Ishikawa (cell line): Measurements from ENCODE around the gene MAK.

Experiments
- CEBPB ChIP-seq: IDR thresholded peaks from 2 replicates; pipeline ENCODE4 v1.6.1; 2012
- MAX ChIP-seq: IDR thresholded peaks from 2 replicates; pipeline ENCODE4 v1.6.1; 2012
- TAF1 ChIP-seq: IDR thresholded peaks from 2 replicates; pipeline ENCODE4 v1.6.1; 2012; ENCODE audit warnings: low read depth, mild to moderate bottlenecking
- TCF12 ChIP-seq: IDR thresholded peaks from 2 replicates; pipeline ENCODE4 v1.6.1; 2012; ENCODE audit warnings: low read depth
- TEAD4 ChIP-seq: IDR thresholded peaks from 2 replicates; pipeline ENCODE4 v1.6.1; 2012
- YY1 ChIP-seq: IDR thresholded peaks from 2 replicates; pipeline ENCODE4 v1.6.1; 2012; ENCODE audit warnings: low read depth
- ZBTB7A ChIP-seq: IDR thresholded peaks from 2 replicates; pipeline ENCODE4 v1.6.1; 2012; ENCODE audit warnings: low read depth
- TF ChIP-seq, protein P1 (sequence below): IDR thresholded peaks from 2 replicates; pipeline ENCODE4 v1.6.1; 2012; ENCODE audit warnings: low read depth, mild to moderate bottlenecking

GRCh38 chr6:10720265-10720959 lies 117.9 kb downstream of the MAK start:
- no peak for TF ChIP-seq TEAD4
- TF ChIP-seq YY1 = no peak
- TF ChIP-seq CEBPB = no peak
- TF ChIP-seq TAF1 = no peak
- no peak for TF ChIP-seq MAX
- TF ChIP-seq, protein P1, sequence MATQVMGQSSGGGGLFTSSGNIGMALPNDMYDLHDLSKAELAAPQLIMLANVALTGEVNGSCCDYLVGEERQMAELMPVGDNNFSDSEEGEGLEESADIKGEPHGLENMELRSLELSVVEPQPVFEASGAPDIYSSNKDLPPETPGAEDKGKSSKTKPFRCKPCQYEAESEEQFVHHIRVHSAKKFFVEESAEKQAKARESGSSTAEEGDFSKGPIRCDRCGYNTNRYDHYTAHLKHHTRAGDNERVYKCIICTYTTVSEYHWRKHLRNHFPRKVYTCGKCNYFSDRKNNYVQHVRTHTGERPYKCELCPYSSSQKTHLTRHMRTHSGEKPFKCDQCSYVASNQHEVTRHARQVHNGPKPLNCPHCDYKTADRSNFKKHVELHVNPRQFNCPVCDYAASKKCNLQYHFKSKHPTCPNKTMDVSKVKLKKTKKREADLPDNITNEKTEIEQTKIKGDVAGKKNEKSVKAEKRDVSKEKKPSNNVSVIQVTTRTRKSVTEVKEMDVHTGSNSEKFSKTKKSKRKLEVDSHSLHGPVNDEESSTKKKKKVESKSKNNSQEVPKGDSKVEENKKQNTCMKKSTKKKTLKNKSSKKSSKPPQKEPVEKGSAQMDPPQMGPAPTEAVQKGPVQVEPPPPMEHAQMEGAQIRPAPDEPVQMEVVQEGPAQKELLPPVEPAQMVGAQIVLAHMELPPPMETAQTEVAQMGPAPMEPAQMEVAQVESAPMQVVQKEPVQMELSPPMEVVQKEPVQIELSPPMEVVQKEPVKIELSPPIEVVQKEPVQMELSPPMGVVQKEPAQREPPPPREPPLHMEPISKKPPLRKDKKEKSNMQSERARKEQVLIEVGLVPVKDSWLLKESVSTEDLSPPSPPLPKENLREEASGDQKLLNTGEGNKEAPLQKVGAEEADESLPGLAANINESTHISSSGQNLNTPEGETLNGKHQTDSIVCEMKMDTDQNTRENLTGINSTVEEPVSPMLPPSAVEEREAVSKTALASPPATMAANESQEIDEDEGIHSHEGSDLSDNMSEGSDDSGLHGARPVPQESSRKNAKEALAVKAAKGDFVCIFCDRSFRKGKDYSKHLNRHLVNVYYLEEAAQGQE = no peak
- TF ChIP-seq ZBTB7A = no peak
- TF ChIP-seq TCF12 = no peak
